Ectodermal cell (in vitro differentiated cells): ENCODE results near the gene ATF6B.
"Not testable (repeated sequence)": the region's sequence is repeated elsewhere in the genome, so short reads cannot be mapped to it uniquely, and the experiment has no call there.

Source experiments
- H3K27ac ChIP-seq: 2 replicates; pipeline ENCODE4 v1.7.0; 2013; ENCODE audit warnings: mild to moderate bottlenecking, low read depth, low read length; ENCODE audit not compliant: insufficient read depth, poor library complexity, severe bottlenecking
- H3K27me3 ChIP-seq: 2 replicates; pipeline ENCODE4 v1.7.0; 2013; ENCODE audit warnings: mild to moderate bottlenecking, low read length; ENCODE audit not compliant: insufficient read depth, control insufficient read depth, poor library complexity, severe bottlenecking
- H3K36me3 ChIP-seq: one replicate; pipeline ENCODE4 v1.7.0; 2013; ENCODE audit warnings: low read length; ENCODE audit not compliant: control insufficient read depth, insufficient read depth
- H3K4me1 ChIP-seq: one replicate; pipeline ENCODE4 v1.7.0; 2013; ENCODE audit warnings: low read length; ENCODE audit not compliant: control insufficient read depth, insufficient read depth
- H3K4me3 ChIP-seq: 2 replicates; pipeline ENCODE4 v1.7.0; 2013; ENCODE audit warnings: low read depth, low read length, control low read depth; ENCODE audit not compliant: insufficient read depth
- H3K9me3 ChIP-seq: 2 replicates; pipeline ENCODE4 v1.7.0; 2013; ENCODE audit warnings: mild to moderate bottlenecking, low read length, moderate library complexity; ENCODE audit not compliant: control insufficient read depth
- WGBS, 2 experiments: methylation state at CpG; one replicate each; pipeline ENCODE4 v1.1.7; 2013; ENCODE audit warnings: missing lambda C conversion rate in 2 of 2; 5-methylcytosine and 5-hydroxymethylcytosine counted together

The ATF6B gene

GRCh38 chr6:32148289-32149091 is 20.4 kb upstream of the ATF6B start:
- H3K36me3 ChIP-seq: no peaks in the 10 kb centered on the region
- H3K9me3 ChIP-seq: no peaks in the 10 kb centered on the region
- H3K27me3 ChIP-seq: peaks cover 26% of the 10 kb centered on the region
- H3K4me1 ChIP-seq: peaks cover 11% of the 10 kb centered on the region
- no peak overlapping the region for H3K4me3 ChIP-seq
- no peak overlapping the region for H3K27ac ChIP-seq
- WGBS, 2 experiments: 92 to 93% methylated on average over 39 of the region's 39 CpGs

DNA sequence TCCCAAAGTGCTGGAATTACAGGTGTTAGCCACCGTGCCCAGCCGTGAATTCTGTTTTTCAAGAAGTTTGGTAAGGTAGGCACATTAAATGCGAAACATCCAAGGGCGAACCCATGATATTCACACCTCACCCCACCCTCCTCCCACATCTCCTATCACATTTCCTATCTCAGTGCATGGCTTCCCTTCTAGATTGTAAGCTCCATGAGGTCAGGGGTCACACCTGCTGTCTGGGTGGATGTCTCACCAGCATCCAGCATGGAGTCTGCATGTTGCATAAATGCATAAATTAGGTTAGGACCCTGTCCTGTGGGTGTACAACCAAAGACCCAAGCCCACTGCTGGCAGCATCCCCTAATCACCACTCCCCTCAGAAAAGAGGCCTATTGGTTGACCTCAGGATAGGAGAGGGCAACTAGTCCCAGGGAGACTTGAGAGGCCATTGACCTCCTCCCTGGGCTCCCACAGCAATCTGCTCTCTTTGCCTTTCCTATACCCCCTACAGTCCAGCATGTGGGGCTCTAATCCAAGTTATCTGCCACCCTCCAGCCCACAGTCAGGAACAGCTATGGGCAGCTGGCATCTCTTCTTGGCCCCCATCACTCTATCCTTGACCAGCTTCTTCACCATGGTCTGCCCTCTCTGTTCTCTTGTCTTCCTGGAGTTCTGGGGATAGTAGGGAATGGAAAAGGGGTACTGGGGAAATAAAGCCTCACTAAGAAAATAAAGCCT is 19.5 kb upstream of the ATF6B start:
- no peaks in the 10 kb centered on the region for H3K36me3 ChIP-seq
- H3K27ac ChIP-seq: no peak overlapping the region
- 90 to 93% methylated on average over 4 of the region's 4 CpGs for WGBS, 2 experiments
- no peak overlapping the region for H3K4me3 ChIP-seq
- H3K27me3 ChIP-seq: peaks cover 25% of the 10 kb centered on the region
- no peaks in the 10 kb centered on the region for H3K9me3 ChIP-seq
- H3K4me1 ChIP-seq: peaks cover 10% of the 10 kb centered on the region

GRCh38 chr6:32146687-32147086 is 18.6 kb upstream of the ATF6B start:
- no peaks in the 10 kb centered on the region for H3K36me3 ChIP-seq
- 46 to 47% methylated on average over 4 of the region's 4 CpGs for WGBS, 2 experiments
- no peak overlapping the region for H3K27ac ChIP-seq
- H3K4me3 ChIP-seq: no peak overlapping the region
- peaks cover 3% of the 10 kb centered on the region for H3K4me1 ChIP-seq
- H3K9me3 ChIP-seq: no peaks in the 10 kb centered on the region
- H3K27me3 ChIP-seq: peaks cover 21% of the 10 kb centered on the region

DNA sequence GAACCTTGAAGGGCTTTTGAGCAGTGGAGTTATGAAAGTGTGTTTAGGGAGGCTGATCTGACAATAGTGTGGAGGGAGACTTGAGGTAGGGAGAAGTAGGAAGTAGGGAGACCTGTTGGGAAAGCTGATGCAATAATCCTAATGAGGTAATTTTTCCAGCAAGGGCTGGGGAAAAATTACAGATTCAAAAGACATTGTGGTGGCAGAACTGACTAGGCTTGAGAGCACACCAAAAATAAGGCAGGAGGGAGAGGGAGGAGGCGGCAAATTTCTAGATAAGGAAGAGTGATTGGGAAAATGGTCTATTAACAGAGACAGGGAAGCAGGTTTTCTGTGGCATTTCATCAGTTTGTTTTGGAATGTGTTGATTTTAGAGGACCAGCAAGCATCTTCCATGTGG is 18.2 kb upstream of the ATF6B start:
- peaks cover 18% of the 10 kb centered on the region for H3K27me3 ChIP-seq
- H3K36me3 ChIP-seq: no peaks in the 10 kb centered on the region
- no peak overlapping the region for H3K4me3 ChIP-seq
- no peak overlapping the region for H3K27ac ChIP-seq
- 90 to 95% methylated on average over 1 of the region's 1 CpG for WGBS, 2 experiments
- H3K9me3 ChIP-seq: no peaks in the 10 kb centered on the region
- H3K4me1 ChIP-seq: peaks cover under 1% of the 10 kb centered on the region

DNA sequence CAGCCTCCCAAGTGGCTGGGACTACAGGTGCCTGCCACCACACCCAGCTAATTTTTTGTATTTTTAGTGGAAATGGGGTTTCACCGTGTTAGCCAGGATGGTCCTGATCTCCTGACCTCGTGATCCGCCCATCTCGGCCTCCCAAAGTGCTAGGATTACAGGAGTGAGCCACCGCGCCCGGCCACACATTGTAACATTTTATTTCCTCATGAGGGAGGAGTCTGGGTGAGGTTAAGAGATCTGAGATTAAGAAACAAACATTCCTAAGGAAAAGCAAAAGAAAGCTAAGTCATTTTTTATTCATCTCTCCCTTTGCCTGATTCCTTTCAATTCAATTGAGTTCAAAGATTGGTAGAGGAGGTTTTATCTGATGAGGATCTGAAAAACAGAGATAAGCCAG is 16.2 kb upstream of the ATF6B start:
- H3K4me1 ChIP-seq, H3K9me3 ChIP-seq, H3K27me3 ChIP-seq, H3K27ac ChIP-seq, H3K36me3 ChIP-seq, H3K4me3 ChIP-seq: not testable (repeated sequence)
- WGBS, 2 experiments: 90 to 99% methylated on average over 7 of the region's 7 CpGs

DNA sequence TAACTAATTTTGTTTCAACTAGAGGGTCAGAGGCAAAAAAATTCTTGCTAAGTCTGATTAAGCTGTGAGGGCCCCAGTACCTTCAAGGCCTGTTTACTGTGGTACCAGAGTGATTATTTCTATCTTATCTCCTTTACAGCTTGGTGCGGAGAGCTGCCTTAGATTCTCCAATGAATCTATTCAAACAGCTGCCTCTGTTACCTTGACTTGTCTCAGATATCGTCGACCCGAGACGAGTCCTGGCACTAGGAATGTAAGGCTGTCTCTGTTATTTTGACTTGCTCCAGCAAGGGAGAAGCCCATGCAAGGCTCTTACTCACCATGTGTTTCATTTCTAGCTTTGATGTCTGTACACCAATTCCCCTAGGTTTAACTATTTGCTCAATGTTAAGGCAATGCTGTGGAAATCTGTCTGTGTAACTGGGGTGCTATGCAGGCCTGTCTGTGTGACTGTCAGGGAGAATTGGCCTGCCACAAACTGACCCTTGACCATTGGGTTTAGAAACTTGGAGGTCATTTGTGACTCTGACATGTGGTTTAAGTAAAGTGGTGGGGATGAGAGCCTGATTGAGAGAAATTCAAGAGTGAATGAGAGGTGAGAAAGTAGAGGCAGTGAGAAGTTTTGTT is 12.5 kb upstream of the ATF6B start:
- Histone ChIP-seq H3K27me3 (no peaks in the 10 kb centered on the region), H3K9me3 (no peaks in the 10 kb centered on the region), H3K27ac (no peak overlapping the region), H3K4me3 (no peak overlapping the region), H3K4me1 (no peaks in the 10 kb centered on the region), H3K36me3 (no peaks in the 10 kb centered on the region)
- WGBS, 2 experiments: 87 to 94% methylated on average over 5 of the region's 5 CpGs

DNA sequence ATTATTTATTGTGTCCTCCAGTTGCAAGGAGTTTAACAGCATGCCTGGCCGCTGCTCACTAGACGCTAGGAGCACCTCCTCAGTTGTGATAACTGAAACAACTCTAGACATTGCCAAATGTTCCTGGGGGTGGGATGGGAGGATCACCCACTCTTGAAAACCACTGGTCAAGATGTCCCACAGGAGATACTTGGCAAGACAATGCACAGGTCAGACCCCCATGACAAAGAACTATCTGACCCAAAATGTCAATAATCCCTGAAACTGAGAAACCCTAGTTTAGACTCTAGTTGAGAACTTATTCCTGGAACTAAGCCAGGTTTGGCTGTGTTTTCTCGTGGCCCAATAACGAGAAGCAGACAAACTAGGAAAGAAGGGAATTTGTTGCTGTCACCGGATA is 11.5 kb upstream of the ATF6B start:
- Histone ChIP-seq H3K4me1 (no peaks in the 10 kb centered on the region), H3K36me3 (no peaks in the 10 kb centered on the region), H3K9me3 (no peaks in the 10 kb centered on the region), H3K4me3 (no peak overlapping the region), H3K27me3 (no peaks in the 10 kb centered on the region), H3K27ac (no peak overlapping the region)
- WGBS, 2 experiments: 93 to 95% methylated on average over 5 of the region's 5 CpGs

DNA sequence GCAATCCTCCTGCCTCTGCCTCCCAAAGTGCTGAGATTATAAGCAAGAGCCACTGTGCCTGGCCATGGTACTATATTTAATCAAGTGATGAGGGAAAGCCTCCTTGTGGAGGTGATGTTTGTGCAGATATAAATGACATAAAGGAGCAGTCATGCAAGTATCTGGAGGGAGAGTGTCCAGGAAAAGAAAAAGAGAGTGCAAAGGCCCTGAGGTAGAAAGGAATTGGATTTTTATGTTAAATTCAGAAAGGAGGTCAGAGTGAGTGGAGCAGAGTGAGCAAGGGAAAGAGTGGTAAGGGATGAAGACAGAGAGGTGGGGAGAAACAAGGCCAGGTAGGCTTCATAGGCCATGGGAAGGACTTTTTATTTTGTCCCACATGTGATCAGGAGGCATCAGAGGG is 9.4 kb upstream of the ATF6B start:
- no peaks in the 10 kb centered on the region for H3K4me1 ChIP-seq
- no peaks in the 10 kb centered on the region for H3K9me3 ChIP-seq
- peaks cover 4% of the 10 kb centered on the region for H3K27me3 ChIP-seq
- H3K27ac ChIP-seq: no peak overlapping the region
- no peaks in the 10 kb centered on the region for H3K36me3 ChIP-seq
- no peak overlapping the region for H3K4me3 ChIP-seq

DNA sequence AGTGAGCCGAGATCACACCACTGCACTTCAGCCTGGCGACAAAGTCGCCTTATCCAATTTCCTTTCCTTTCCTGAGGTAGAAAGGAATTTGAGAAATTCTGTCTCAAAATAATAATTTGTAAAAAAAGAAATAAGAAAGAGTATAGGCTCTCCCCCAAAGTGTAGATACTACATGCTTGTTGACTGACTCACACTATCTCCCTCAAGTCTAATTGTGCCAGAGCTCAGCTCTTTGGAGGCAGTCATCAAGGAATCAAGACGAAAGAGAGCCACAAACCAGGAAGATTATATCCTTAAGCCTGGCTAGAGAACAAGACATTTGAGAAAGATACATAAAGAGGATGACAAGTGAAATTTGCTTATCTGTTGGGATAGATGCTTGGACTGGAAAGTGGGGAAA is 5.7 kb upstream of the ATF6B start:
- WGBS, 2 experiments: 81 to 88% methylated on average over 4 of the region's 4 CpGs

GRCh38 chr6:32132110-32132509 is 4.1 kb upstream of the ATF6B start:
- Histone ChIP-seq H3K27ac (no peak overlapping the region), H3K9me3 (no peaks in the 10 kb centered on the region), H3K36me3 (no peaks in the 10 kb centered on the region), H3K27me3 (peaks cover 4% of the 10 kb centered on the region), H3K4me3 (no peak overlapping the region), H3K4me1 (peaks cover 18% of the 10 kb centered on the region)

More for the DNA sequence above, 5.7 kb upstream of the ATF6B start:
- Histone ChIP-seq H3K4me1 (peaks cover 9% of the 10 kb centered on the region), H3K27me3 (peaks cover 4% of the 10 kb centered on the region), H3K36me3 (no peaks in the 10 kb centered on the region), H3K27ac (no peak overlapping the region), H3K9me3 (no peaks in the 10 kb centered on the region), H3K4me3 (no peak overlapping the region)
